NAMALWA (cell line): Measurements from ENCODE around the gene EBI3.
A peak's percentile ranks its signal among the peaks of the same experiment; 100 is the strongest.
"Not testable (repeated sequence)": the region's sequence is repeated elsewhere in the genome, so short reads cannot be mapped to it uniquely, and the experiment has no call there.

Experiments used
- DNase-seq: peaks from one replicate; pipeline ENCODE4 v3.0.0-alpha.2; 2015; ENCODE audit warnings: low spot score

EBI3 gene

DNA sequence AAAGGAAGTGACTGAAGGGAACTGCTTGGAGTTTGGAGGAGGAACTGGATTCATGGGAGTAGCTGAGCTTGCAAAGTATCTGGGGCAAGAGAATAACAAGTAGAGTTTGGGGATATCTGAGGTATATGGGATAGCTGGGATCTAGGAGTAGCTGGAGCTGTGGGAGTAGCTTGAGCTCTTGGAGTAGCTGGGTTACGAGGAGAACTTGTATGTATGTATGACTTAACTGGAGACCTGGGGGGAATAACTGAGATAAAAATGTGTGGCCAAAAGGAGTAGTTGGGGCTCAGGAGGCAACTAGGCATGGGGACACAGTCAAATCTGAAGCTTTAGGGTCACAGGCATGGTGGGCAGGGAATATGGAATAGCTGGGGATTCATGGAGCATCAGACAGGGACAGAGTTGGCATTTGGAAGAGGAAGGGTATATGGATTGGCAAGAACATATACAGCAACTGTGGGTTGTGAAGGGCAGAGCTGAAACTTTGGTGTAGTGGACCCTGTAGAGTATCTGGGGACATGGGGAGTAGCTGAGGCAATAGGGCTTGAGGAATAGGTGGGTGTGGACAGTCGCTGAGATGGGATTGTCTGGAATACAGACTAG is 28.3 kb upstream of the EBI3 start:
- no peak for DNase-seq

GRCh38 chr19:4201798-4202197 is 27.5 kb upstream of the EBI3 start:
- no peak for DNase-seq

GRCh38 chr19:4206818-4207484 is 22.4 kb upstream of the EBI3 start:
- peak; percentile 72 for DNase-seq

- peak; percentile 59 for DNase-seq
Measured at GRCh38 chr19:4208385-4209094, 20.8 kb upstream of the EBI3 start.

GRCh38 chr19:4210166-4210731 is 19.1 kb upstream of the EBI3 start:
- DNase-seq = no peak

GRCh38 chr19:4213116-4213515 is 16.2 kb upstream of the EBI3 start:
- no peak for DNase-seq

- no peak for DNase-seq
Measured at GRCh38 chr19:4215807-4216206, 13.5 kb upstream of the EBI3 start.

- no peak for DNase-seq
Measured at GRCh38 chr19:4216846-4217245, 12.5 kb upstream of the EBI3 start.

DNA sequence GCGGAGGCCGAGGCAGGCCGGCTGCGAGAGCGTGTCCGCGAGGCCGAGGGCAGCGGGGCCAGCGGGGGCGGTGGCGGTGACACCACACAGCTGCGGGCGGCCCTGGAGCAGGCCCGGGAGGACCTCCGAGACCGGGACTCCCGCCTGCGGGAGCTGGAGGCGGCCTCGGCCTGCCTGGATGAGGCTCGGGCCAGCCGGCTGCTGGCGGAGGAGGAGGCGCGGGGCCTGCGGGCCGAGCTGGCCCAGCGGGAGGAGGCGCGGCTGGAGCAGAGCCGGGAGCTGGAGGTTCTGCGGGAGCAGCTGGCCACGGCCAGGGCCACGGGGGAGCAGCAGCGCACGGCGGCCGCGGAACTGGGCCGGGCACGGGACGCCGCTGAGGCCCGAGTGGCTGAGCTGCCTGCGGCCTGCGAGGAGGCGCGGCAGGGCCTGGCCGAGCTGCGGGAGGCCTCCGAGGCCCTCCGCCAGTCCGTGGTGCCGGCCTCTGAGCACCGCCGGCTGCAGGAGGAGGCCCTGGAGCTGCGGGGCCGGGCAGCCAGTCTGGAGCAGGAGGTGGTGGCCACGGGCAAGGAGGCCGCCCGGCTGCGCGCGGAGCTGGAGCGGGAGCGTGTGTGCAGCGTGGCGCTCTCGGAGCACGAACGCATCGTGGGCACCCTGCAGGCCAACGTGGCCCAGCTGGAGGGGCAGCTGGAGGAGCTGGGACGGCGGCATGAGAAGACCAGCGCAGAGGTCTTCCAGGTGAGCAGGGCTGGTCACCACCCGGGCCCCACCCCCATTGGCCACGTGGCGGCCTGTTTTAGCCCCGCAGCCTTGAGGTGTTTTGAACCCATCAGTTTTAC is 11.7 kb upstream of the EBI3 start:
- DNase-seq = no peak

GRCh38 chr19:4218523-4218922 is 10.8 kb upstream of the EBI3 start:
- DNase-seq = not testable (repeated sequence)

DNA sequence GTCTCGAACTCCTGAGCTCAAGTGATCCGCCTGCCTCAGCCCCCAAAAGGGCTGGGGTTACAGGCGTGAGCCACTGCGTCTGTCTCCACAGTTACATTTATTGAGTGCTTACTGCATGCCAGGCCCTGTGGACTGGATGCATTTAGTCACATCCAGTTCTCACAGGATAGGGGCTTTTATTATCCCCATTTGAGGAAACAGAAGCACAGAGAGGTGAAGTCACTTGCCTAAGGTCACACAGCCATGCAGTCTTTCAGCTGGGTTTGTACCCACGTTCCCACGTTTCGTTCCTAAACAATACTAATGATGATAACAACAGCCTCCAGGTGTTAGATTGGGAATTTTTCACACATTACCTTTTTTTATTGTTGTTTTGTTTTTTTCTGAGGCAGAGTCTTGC is 9.1 kb upstream of the EBI3 start:
- DNase-seq = no peak

DNA sequence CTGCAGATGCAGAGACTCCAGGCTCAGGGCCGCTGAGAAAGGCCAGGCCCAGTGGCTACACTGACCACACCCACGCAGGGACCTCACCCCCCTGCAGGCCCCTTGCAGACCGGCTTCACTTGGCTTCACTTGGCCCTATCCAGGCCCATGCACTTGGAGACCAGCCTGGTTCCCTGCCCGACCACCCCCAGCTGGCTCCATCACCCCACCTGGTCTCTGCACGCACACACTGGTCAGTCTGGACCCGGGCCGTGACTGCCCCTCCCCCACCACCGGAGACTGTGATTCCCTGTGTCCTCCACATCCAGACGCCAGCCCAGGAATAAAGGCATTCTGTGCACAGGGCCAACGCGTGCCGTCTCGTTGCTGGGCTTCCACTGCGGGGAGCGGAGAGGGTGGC is 4.9 kb upstream of the EBI3 start:
- DNase-seq = no peak

- no peak for DNase-seq
Measured at GRCh38 chr19:4225885-4226284, 3.4 kb upstream of the EBI3 start.

DNA sequence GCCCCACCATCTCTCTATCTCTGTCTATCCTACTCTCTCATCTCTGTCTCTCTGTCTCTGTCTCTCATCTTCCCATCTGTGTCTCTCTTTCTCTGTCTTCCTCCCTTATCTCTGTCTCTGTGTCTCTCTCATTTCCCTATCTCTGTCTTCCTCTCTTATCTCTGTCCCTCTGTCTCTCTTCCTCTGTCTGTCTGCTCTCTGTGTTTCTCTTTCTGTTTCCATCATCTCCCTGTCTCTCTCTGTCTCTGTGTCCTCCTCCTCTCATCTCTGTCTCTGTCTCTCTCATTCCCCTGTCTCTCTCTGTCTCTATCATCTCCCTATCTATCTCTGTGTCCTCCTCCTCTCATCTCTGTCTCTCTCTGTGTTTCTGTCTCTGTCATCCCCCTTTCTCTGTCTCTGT is 1.6 kb upstream of the EBI3 start:
- no peak for DNase-seq

- no peak for DNase-seq
Measured at GRCh38 chr19:4228765-4229178, 551 bp upstream of the EBI3 start.

GRCh38 chr19:4230237-4230636 is 914 bp downstream of the EBI3 start:
- DNase-seq = not testable (repeated sequence)

- DNase-seq = not testable (repeated sequence)
Measured at GRCh38 chr19:4231521-4231920, 2.2 kb downstream of the EBI3 start.

DNA sequence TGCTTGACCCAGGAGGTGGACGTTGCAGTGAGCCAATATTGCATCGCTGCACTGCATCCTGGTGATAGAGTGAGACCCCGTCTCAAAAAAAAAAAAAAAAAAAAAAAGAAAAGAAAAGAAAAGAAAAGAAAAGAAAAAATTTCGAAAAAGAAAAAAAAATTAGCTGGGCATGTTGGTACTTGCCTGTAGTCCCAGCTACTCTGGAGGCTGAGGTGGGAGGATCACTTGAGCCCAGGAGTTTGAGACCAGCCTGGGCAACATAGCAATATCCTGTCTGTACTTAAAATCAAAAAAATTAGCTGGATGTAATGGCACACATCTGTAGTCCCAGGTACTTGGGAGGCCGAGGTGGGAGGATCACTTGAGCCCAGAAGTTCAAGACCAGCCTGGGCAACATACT is 2.8 kb downstream of the EBI3 start:
- not testable (repeated sequence) for DNase-seq

GRCh38 chr19:4232614-4233281 is 3.4 kb downstream of the EBI3 start:
- no peak for DNase-seq

GRCh38 chr19:4233282-4233853 is 4.0 kb downstream of the EBI3 start:
- peak; percentile 81 for DNase-seq

DNA sequence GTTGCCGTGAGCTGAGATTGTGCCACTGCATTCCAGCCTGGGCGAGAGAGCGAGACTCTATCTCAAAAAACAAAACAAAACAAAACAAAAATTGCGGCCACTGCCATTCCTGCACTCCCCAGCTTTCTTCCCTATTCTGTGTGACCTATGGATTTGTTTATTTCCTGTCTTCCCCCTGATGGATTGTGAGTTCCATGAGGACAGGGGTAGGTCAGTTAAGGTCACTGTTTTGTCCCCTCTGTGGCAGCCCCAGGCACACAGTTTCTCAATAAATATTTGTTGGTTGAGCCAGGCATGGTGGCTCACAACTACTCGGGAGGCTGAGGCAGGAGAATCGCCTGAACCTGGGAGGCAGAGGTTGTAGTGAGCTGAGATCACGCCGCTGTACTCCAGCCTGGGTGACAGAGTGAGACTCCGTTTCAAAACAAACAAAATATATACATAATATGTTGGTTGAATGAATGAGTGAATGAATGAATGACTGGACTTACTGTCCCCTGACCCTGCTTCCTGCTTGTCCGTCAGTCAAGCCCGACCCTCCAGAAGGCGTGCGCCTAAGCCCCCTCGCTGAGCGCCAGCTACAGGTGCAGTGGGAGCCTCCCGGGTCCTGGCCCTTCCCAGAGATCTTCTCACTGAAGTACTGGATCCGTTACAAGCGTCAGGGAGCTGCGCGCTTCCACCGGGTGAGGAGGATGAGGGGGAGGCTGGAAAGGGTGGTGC is 5.0 kb downstream of the EBI3 start:
- DNase-seq = no peak
